Measurements from ENCODE around the gene VPS37B.

The VPS37B gene

DNA sequence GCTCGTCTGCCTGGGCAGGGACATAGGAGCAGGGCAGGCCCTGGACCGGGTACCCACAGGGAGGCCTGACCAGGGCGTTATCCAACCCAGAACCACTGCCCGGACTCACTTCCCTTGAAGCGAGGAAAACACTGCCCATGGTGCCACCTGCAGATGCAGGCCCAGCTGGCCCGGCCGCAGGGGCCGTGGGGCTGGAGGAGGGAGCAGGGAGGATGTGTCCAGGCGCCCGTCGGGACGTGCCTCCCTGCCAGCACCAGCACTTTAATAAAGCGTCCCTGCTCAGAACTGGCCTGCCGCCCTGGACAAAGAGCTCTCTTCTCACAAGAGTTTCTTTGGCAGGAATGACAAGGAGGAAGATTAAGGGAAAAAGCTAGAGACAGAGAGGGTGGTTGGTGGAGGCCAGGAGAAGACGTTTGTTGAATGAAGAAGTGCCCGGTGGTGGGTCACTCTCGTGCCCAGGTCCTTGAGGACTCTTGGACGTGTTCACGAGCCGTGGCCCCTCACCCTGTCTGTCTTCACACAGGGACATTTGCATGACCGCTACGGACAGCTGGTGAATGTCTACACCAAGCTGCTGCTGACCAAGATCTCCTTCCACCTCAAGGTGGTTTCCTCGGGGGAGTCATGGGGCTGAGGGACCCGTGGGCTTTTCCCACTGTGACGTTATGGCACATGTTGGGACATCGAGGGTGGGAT lies 46.4 kb downstream of the VPS37B start:
- DNase-seq = no peak

DNA sequence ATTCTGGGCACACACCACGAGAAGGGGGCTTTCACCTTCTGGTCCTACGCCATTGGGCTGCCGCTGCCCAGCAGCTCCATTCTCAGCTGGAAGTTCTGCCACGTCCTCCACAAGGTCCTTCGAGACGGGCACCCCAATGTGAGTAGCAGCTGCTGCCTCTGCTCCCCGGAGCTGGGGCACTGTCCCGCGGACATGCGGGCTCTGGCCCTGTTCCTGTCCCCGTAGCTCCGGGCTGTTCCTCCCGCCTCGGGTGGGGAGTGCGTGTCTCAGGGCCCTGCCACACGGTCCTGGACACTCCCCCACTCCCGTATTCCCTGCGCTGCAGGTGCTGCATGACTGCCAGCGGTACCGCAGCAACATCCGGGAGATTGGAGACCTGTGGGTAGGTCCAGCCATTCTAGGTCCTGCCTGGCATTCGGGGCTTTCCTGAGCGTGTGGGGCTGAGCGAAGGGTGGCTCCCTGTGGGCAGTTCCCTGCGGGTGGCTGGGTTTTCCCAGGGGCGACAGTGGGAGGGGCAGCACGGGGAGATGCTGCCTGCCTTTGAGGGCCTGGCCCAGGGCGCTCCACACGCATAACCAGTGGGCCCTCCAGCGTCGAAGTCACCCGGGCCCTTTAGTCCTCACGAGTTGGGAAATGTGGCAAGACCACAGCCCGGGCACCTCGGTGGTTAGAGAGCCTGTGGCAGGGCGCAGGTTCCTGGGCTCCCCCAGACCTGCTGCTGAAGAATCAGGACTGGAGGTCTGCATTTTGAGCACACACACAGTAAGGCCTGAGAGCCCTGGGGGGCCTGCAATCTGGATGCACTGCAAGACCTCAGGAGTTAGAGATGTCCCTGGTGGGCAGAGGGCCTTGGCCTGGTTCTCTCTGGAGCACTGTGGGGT lies 47.2 kb downstream of the VPS37B start:
- no peak for DNase-seq

DNA sequence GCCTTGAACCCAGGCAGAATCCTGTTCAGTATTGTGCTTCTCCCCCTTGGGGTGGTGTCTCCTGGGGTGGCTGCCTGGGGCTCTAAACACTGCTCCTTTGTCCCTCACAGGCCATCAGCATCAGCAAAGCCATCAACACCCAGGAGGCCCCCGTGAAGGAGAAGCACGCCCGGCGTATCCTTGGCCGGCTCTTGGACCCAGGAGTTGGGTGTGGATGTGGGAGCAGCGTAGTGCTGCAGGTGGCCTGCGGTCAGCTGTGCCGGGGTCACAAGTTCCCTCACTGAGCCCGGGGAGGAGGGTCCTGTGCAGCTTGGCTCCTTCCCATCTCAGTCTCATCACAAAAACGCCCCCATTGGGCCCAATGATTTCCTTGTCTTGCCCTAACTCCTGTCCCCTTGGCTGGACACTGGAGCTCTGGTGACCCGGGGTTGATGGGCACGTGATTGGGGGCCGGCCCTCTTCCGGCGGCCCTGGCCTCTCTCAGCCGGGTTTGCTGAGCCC lies 48.0 kb downstream of the VPS37B start:
- no peak for DNase-seq

DNA sequence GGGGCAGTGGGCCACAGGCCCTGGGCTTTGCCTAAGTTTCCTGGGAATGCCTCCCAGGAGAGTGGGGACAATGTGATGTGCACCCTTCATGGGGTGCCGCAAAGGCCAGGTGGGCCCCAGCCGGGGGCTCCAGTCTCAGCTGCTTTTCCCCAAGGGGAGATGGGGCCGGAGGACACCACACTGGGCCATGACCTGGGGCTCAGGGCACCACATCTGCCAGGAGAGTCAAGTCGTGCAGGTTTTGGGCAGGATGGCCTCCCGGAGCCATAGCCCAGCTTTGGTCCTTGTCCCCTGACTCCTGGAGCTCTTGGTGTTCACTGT lies 48.4 kb downstream of the VPS37B start:
- DNase-seq = no peak

DNA sequence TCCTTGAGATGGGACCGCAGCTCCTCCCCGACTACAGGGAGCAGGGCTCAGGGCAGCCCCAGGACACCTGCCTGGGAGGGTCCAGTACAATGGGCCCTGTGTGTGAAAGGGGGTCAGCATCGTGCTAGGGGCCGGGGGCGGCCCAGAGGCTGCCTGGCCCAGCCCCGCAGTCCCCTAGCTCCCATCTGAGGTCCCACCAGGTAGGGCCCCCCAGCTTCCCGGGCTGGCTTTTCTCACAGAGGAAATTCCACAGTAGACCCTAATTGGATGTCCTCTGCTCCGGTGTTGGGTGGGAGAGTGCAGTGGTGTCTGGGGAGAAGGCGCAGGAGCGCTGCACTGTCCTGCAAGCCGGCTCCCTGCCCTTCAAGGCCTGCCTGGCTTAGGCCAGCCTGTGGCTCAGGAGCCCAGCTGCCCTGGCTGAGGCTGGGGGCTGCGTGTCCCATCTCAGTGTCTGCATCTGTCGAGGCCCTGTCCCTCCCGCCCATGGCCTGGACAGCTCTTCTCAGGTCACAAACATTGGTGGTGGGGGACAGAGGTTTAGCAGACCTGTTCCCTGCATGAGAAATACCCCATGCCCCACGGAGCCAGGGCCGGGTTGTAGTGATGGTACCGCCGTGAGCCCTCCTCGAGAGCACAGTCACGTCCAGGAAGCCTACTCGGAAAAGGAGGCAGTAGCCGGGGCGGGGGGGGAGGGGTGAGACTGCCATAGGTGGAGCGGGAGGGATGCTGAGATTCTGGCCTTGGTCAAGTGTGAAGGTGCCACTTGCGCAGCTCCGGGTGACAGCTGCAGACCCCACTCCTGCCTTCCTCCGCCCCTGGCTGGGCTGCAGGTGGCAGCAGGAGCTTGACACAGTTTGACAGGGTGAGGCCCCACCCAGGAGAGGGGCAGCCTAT lies 49.1 kb downstream of the VPS37B start:
- no peak for DNase-seq

DNA sequence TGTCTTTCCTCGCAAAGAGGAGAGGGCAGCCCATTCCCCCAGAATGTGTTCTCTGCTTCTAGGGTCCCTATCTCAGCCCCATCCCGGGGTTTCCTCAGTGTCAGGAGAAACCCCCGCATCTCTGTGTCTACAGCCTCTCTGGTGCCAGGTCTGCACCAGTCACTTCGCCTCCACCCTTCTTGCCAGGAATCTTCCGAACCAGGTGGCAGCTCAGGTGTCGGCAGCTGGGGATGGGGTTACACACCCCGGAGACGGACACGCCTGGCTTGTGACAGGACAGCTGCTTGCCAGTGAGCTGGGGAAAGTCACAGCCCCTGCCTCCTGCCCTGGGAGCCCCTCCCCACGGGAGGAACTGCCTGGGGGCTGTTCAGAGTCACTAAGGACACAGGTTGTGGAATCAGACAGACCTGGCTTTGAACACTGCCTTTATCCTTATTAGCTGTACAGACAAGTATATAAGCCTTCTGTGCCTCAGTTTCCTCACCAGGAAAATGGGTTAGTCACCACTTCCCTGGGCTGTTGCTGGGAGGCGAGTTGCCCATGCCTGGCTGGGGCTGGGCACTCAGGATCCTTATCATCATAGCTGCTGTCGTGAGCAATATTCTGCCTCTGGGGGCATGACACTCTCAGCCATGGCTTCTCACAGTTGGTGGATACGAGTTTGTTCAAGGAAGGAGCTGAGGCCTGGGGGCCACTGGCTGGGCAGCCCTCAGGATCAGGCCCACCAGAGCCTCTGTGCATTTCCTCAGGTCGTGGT lies 49.9 kb downstream of the VPS37B start:
- no peak for DNase-seq

DNA sequence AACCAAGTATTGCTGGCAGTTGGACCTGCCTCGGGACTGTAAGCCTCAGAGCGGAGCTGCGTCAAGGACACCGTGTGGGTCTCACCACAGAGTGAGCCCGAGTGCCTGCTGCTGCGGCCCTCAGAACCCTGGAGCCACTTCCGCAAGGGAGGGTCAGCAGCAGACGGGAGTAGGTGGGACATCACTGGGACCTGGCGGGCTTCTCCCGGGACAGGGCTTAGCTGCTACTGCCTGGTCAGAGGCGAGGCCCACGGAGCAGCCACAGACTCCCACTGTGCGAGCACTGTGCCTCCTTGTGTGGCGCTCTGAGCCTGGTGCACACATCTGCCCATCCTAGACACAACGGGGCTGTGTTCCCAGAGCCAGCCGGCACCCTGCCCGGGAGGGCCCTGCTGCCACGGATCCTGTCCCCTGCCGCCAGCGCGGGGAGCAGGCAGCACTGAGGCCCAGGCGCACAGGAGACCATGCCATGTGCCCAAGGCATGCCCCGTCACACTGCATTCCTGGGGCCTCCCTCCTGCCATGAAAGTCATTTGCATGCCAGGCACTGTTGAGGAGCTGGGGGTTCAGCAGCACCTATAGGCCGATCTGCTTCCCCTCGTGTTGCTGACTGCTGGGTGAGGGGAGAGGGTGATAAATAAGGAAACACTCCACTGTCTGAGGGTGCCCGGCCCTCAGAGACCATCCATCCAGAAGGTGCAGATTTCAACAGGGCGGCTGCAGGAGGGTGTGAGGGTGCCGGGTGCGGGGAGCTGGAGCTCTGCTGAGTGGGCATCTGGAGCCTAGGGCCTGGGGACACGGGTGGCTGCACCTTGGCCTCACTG lies 50.7 kb downstream of the VPS37B start:
- DNase-seq = no peak

DNA sequence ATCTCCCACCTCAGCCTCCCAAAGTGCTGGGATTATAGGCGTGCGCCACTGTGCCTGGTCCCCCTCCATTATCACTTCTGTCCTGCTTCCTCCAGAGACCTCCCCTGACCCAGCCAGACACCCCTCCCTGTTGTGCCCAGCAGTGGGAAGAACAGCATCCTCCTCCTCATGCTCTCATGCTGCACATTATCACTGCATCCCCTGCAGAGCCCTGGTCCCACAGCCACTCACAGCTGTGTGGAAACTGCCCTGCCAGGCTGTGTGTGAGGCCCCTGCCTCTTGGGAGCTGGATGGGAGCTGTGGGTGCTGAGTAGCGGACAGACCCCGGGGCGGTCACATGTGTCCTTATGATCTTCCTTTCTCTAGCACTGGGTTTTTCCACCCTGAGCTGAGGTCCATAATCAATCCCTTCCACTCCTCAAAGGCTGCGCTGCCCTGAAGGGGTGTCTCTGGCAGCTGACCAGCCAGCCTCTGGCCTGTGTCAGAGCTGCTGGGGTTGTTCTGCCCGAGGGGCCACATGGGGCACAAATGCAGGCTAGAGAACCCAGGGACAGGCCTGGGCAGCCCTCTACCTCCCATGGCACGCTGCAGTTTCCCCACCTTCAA lies 51.5 kb downstream of the VPS37B start:
- no peak for DNase-seq

DNA sequence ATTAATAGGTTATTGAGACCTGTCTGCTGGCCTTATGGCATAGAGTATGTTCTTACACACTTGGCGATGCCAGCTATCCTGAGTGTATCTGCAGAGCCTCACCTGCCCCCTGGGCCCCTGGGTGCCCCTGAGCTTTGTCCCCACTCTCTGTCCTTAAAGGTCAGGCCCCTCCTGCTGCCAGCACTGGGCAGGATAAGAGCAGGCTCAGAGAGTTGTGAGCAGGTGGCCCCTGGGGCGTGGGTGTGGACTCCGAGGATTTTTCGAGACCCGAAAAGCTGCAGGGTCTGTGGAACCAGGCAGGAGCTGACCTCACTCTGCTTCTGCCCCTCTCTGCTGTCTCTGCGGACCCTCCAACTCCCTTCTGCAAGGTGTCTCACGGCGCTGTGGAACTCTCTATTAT lies 52.5 kb downstream of the VPS37B start:
- no peak for DNase-seq

DNA sequence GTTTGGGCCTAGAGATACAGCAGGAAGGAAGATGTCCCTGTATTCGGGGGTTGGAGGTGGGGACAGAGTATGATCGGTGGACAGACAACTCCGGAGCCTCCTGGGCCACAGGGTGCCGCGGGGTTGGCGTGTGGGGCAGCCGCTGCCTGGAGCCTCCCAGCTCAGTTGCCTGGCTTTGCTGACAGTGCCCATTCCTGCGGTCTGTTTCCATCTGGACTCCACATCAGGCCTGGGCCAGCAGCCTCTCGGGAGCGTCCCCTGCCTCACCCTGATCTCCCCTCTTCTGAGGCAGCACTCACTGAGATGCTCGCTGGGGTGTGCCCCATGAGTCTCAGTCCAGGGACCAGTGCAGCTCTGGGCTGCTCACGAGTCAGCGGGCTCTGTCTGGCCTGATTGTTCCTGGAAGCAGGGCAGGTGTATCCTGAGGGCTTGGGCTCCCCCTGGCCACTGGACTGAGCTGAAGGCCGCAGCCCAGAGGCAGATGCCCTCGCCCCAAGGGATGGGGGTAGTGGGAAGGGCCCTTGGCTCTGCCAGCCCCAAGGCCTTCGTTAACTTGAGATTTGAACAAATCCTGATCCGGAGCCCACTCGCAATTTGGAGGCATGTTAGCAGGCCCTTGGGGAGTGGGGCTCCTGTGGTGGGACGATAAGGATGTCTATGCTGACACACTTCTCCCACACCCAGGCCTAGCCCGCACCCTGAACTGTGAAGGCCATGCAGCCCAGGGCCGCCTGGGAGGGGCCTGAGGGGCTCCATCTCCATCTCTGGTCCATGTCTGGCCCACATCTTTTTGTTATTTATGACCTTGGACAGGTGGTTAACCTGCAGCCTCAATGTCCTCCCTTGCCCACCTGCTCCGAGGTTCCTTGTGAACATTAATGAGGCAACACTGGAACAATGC lies 53.2 kb downstream of the VPS37B start:
- DNase-seq = no peak

DNA sequence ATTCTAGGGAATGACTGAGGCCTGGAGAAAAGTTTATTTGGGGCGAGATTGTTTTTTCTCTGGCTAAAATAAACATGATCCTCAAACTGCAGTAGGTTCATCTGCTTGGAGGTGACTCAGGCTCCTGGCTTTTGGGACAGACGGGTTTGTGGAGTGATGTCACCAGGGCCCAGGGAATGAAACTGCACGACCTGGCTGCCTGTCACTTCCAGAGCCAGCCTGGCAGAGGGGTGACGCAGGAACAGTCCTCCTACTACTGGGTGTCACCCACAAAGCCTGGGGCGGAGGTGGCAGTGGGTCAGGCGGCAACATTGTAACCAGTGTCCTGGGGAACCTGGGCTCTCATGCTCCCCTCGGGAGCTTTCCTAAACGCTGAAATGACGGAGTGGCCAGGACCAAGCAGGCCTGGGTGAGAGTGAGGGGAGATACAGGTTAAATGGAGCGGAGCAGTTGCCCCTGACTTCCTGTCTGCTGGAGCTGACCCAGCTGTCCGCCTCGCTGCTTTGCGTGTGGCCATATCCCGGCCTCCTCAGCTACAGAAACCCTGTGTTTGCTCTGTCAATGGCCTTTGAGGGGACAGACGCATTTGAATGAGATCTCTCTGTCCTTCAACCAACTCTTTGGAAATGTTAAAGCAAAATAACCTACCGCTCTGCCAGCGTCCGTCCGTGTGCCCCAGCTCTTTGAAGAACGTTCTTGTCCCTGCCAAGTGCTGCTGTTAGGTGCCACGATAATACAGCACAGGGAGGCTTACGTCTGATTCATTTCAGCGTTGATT lies 54.2 kb downstream of the VPS37B start:
- DNase-seq = no peak

DNA sequence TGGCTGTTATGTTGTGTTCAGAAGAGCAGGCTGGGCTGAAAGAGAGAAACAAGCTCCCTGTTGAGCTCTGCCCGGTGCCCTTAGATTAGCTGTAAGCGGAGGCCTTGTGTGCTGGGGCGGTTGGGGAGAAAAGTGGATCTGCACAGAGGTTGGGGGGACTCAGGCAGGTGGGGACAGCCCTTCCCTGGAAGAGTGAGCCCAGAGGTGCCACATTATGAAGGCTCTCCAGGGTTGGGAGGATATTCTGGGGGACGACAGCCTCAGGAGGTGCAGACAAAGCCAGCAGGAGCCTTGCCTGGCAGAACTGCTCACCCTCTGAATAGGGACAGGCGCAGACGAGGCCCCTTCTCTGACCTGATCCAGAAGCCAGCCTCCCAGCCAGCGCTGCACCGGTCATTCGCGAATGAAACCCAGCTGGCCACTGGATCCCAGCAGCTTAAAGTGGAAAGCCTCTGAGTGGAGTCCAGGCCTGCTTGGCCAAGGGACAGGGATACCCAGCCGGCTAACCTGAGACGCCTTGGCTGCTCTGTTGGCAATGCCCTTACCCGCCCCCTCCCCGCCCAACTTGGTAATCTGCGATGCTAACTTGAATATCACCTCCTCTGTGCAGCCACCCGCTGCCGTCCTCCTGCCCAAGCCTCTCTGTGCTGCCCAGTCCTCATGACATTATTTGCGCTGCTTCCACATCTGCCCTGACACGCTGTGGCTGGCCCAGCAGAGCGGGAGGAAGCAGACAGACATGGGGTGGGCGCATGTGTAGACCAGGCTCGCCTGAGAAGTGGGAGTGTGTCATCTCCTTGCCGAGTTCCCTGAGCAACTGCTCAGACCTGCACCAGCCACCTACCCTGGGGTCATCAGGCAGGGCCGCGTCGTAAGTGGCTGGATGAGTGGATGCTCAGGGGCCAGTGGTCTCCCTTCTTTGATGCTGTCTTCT lies 55.1 kb downstream of the VPS37B start:
- DNase-seq = no peak

DNA sequence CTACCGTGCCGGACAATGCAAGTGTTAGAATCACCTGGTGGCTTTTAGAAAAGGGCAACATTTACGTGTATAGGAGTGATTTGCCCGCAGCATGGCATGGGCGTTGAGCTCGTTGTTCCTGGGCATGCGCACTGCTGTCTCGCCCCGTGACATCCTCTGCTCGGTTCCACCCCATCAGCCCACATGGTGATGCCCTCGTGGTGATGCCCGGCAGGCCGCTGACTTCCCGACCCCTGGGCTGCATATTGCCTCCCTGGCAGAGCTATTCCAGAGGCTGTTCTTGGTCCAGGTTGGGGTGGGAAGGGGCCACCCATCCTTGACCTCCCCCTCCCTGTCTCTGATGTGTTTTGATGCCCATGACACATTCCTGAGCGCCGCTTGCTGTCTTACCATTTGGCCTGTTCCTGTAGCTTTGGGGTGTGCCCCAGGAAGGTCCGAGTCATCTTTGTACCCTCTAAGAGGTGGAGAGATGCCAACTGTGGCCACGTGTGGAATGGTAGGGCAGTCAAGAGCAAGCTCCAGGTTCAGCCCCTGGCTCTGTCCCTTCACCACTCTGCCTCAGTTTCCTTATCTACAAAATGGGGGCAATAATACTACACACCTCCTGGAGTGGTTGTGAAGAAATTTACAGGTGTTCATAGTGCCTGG lies 55.9 kb downstream of the VPS37B start:
- DNase-seq = no peak

DNA sequence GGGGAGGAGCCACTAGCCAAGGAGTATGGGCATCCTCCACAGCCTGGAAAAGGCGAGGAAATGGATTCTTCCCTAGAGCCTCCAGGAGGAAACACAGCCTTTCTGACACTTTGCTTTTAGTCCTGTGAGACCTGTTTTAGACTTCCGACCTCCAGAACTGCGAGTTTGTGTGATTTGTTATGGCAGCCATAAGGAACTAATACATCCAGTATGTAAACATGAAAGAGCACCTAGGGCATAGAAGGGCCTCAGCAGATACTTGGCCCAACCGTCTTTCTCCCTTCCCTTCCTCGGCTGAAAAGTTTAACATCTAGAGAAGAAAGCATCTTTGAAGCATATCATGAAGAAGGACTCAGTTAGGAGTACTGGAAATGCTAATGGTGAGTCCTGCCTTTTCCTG lies 57.1 kb downstream of the VPS37B start:
- no peak for DNase-seq

DNA sequence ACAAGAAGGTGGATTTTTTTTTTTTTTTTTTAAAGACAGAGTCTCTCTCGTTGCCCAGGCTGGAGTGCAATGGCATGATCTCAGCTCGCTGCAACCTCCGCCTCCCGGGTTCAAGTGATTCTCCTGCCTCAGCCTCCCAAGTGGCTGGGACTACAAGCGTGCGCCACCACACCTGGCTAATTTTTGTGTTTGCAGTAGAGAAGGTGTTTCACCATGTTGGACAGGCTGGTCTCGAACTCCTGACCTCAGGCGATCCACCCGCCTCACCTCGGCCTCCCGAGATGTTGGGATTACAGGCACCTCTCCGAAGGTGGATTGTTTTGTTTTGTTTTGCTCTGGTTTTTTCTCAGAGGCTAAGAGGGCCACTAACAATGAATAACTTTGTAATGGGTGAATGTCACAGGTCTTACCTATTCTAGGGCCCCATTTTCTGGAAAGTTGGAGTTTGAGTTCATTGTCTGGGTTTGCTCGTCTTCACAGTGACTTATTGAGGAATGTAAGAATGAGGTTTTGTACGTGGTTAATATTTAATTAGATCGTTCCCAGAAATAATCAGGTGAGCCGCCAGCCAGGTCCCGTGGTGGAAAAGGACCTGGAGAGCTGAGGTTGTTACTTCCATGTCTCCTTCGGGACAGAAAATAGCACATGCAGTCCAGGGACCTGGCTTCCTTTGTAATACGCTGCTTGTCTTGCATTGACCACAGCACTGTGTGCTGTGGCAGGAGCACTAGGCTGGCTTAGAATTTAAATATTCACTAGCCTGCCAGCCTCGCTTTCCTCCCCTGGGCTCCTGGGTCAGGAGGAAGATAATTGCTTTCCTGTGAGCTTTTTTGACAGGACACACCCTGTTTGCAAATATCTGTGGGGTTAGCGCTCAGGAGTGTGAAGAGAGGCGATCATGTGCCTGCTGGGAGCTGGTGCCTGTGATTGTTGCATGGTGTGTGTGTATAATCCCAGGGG lies 58.3 kb downstream of the VPS37B start:
- DNase-seq = no peak
